Measurements from ENCODE around the gene NDUFAF8. TPM values are rescaled to one million over a fixed set of nuclear protein-coding genes. Genes with fewer than 3 reads are reported as not detected.

The NDUFAF8 gene
- total RNA-seq, 1 donor from 2014 or later = 77.0 TPM

Other genes starting within 250 kb of the NDUFAF8 start
- 14.9 TPM for gene CHMP6, start 247.5 kb upstream of the NDUFAF8 start, total RNA-seq (ENCODE audit: insufficient read depth, low replicate concordance)
- 8.4 TPM for gene BAIAP2, start 204.2 kb upstream of the NDUFAF8 start, total RNA-seq (ENCODE audit: insufficient read depth, low replicate concordance)
- gene PVALEF, start 73.8 kb upstream of the NDUFAF8 start, total RNA-seq (ENCODE audit: insufficient read depth, low replicate concordance) = not detected
- 1.4 TPM for gene AATK, start 73.1 kb upstream of the NDUFAF8 start, total RNA-seq (ENCODE audit: insufficient read depth, low replicate concordance)
- 4.6 TPM for gene CEP131, start 16.4 kb upstream of the NDUFAF8 start, total RNA-seq (ENCODE audit: insufficient read depth, low replicate concordance)
- 9.4 TPM for gene TEPSIN, start 263 bp upstream of the NDUFAF8 start, total RNA-seq (ENCODE audit: insufficient read depth, low replicate concordance)
- 48.6 TPM for gene SLC38A10, start 56.0 kb downstream of the NDUFAF8 start, total RNA-seq (ENCODE audit: insufficient read depth, low replicate concordance)
- 3.6 TPM for gene BAHCC1, start 156.1 kb downstream of the NDUFAF8 start, total RNA-seq (ENCODE audit: insufficient read depth, low replicate concordance)